HL-60 (cell line): Measurements from ENCODE around the gene NRXN3.

ENCODE experiments used
- DNase-seq, 2 experiments: peaks; one replicate each; pipeline ENCODE4 v3.0.0-alpha.2; 2010 to 2020; ENCODE audit warnings: low read depth in 1 of 2, low spot score in 1 of 2
- H3K27ac ChIP-seq: fragments of 250-450 bp; sonication (Bioruptor Pico); replicated peaks from 2 replicates; pipeline ENCODE4 v1.5.1; 2020; ENCODE audit warnings: mild to moderate bottlenecking, moderate library complexity
- H3K27me3 ChIP-seq: fragments of 250-450 bp; sonication (Bioruptor Pico); 2 replicates; pipeline ENCODE4 v1.5.1; 2021; ENCODE audit warnings: mild to moderate bottlenecking, moderate library complexity; ENCODE audit not compliant: insufficient read depth, poor library complexity, severe bottlenecking
- H3K4me3 ChIP-seq: replicated peaks from 2 replicates; pipeline ENCODE4 v1.5.1; 2011; ENCODE audit warnings: mild to moderate bottlenecking, control low read depth, low read length; ENCODE audit not compliant: insufficient read depth
- GABPA ChIP-seq: IDR thresholded peaks from 2 replicates; pipeline ENCODE4 v1.6.1; 2012; ENCODE audit warnings: low read depth
- POLR2AphosphoS5 ChIP-seq: IDR thresholded peaks from 2 replicates; pipeline ENCODE4 v1.6.1; 2012; ENCODE audit warnings: low read depth
- SPI1 ChIP-seq: IDR thresholded peaks from 2 replicates; pipeline ENCODE4 v1.6.1; 2012; ENCODE audit warnings: low read depth, mild to moderate bottlenecking, borderline replicate concordance
- TF ChIP-seq, protein P1 (sequence below): IDR thresholded peaks from 2 replicates; pipeline ENCODE4 v1.6.1; 2012; ENCODE audit warnings: low read depth; ENCODE audit not compliant: insufficient replicate concordance
- TF ChIP-seq, protein P2 (sequence below): IDR thresholded peaks from one replicate; pipeline ENCODE4 v1.5.1; 2011; ENCODE audit warnings: low read length, control low read depth, inconsistent platforms; ENCODE audit not compliant: insufficient read depth

The NRXN3 gene

DNA sequence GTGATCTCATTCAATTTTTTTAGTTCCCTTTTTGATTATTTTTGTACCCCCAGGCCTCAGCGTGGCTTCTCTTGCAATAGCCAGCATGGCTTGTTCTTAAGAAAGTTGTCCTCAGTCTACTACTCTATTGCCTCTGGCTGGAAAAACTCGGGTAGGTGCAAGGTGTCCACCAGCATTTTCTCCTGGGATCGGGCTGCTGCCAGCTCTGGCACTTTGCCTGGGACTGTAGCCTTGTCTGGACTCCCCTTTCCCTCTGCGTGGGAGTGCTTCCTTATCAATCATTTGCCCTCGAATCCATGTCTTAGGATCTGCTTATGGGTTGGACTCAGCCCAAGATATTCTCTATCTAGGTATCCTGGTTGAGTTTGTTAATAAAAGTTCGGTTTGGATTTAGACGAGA lies 1267.8 kb downstream of the NRXN3 start:
- Histone ChIP-seq H3K27ac (no peak overlapping the region), H3K4me3 (no peak overlapping the region), H3K27me3 (no peaks in the 10 kb centered on the region)
- no peak for DNase-seq
- TF ChIP-seq POLR2AphosphoS5, result no peak
- TF ChIP-seq SPI1, result no peak
- TF ChIP-seq, protein P1, sequence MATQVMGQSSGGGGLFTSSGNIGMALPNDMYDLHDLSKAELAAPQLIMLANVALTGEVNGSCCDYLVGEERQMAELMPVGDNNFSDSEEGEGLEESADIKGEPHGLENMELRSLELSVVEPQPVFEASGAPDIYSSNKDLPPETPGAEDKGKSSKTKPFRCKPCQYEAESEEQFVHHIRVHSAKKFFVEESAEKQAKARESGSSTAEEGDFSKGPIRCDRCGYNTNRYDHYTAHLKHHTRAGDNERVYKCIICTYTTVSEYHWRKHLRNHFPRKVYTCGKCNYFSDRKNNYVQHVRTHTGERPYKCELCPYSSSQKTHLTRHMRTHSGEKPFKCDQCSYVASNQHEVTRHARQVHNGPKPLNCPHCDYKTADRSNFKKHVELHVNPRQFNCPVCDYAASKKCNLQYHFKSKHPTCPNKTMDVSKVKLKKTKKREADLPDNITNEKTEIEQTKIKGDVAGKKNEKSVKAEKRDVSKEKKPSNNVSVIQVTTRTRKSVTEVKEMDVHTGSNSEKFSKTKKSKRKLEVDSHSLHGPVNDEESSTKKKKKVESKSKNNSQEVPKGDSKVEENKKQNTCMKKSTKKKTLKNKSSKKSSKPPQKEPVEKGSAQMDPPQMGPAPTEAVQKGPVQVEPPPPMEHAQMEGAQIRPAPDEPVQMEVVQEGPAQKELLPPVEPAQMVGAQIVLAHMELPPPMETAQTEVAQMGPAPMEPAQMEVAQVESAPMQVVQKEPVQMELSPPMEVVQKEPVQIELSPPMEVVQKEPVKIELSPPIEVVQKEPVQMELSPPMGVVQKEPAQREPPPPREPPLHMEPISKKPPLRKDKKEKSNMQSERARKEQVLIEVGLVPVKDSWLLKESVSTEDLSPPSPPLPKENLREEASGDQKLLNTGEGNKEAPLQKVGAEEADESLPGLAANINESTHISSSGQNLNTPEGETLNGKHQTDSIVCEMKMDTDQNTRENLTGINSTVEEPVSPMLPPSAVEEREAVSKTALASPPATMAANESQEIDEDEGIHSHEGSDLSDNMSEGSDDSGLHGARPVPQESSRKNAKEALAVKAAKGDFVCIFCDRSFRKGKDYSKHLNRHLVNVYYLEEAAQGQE, result no peak
- TF ChIP-seq, protein P2, sequence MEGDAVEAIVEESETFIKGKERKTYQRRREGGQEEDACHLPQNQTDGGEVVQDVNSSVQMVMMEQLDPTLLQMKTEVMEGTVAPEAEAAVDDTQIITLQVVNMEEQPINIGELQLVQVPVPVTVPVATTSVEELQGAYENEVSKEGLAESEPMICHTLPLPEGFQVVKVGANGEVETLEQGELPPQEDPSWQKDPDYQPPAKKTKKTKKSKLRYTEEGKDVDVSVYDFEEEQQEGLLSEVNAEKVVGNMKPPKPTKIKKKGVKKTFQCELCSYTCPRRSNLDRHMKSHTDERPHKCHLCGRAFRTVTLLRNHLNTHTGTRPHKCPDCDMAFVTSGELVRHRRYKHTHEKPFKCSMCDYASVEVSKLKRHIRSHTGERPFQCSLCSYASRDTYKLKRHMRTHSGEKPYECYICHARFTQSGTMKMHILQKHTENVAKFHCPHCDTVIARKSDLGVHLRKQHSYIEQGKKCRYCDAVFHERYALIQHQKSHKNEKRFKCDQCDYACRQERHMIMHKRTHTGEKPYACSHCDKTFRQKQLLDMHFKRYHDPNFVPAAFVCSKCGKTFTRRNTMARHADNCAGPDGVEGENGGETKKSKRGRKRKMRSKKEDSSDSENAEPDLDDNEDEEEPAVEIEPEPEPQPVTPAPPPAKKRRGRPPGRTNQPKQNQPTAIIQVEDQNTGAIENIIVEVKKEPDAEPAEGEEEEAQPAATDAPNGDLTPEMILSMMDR, result no peak
- no peak for TF ChIP-seq GABPA

DNA sequence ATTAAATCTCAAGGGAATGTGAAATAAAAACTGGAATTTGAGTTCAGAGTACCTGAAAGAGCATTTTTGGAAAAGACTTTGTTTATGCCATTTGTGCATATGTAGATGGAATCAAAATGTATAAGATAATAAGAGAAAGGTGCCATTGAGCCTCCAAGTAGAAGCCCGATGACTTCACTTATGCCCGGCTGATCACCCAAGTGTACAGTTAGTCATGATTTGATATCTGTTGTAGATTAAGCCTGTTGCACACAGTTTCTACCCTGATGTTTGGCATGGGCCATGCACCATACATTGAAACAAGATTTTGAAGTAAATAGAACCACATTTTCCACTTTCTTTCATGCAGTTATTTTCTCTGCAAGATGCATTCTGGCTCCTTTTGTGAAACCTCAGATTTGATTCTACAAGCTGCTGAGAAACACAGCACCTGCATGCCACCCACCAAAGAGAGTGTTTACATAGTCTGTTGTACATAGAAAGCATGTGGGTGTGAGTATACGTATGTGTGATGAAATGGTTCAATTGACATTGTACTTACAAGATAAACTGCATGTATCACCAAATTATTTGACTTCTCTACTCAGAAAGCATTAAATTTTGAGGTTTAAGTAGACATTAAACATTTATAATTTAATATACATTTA lies 1268.6 kb downstream of the NRXN3 start:
- DNase-seq, result no peak
- H3K27me3 ChIP-seq, result no peaks in the 10 kb centered on the region
- TF ChIP-seq, protein P2, result no peak
- TF ChIP-seq, protein P1, result no peak
- TF ChIP-seq POLR2AphosphoS5 (no peak), GABPA (no peak), SPI1 (no peak)
- H3K4me3 ChIP-seq, result no peak overlapping the region
- no peak overlapping the region for H3K27ac ChIP-seq

DNA sequence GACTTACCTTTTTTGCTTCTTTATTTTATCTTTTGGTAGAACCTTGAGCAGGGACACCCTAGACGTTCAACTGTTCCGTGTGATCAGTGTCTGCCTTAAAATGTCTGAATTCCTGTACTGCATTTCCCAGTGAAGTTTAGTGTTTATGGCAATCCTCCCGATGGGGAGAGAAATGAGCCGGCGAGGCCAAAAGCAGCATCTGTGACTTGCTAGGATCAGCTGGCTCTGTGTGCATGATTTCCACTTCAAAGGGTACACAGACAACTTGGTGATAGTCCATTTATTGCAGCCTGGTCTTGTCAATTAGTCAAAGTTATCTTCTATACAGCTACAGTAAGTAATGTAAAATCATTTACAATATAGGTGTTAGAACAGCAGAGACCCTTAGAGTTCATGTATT lies 1272.6 kb downstream of the NRXN3 start:
- Histone ChIP-seq H3K27me3 (no peaks in the 10 kb centered on the region), H3K4me3 (no peak overlapping the region), H3K27ac (no peak overlapping the region)
- TF ChIP-seq POLR2AphosphoS5, result no peak
- TF ChIP-seq, protein P2, result no peak
- TF ChIP-seq, protein P1, result no peak
- TF ChIP-seq GABPA, result no peak
- TF ChIP-seq SPI1, result no peak
- no peak for DNase-seq
